H9 (cell line): ENCODE results near the gene FAM193A. TPM values are rescaled to one million over a fixed set of nuclear protein-coding genes. Genes with fewer than 3 reads are reported as not detected.

ENCODE experiments used
- DNase-seq: peaks from one replicate; pipeline ENCODE4 v3.0.0-alpha.2; 2017
- H2AFZ ChIP-seq: one replicate; pipeline ENCODE4 v1.6.1; 2013; ENCODE audit warnings: mild to moderate bottlenecking, low read length, control low read depth, moderate library complexity
- H2AK5ac ChIP-seq: 2 replicates; pipeline ENCODE4 v1.6.1; 2013; ENCODE audit warnings: low read length, control low read depth, mixed read lengths; ENCODE audit not compliant: insufficient read length
- H2BK120ac ChIP-seq: one replicate; pipeline ENCODE4 v1.6.1; 2013; ENCODE audit warnings: low read depth, mild to moderate bottlenecking, low read length, control low read depth, inconsistent platforms; ENCODE audit not compliant: poor library complexity, severe bottlenecking
- H2BK12ac ChIP-seq: 2 replicates; pipeline ENCODE4 v1.6.1; 2013; ENCODE audit warnings: low read length, control low read depth, mixed read lengths, low read depth; ENCODE audit not compliant: insufficient read length
- H2BK15ac ChIP-seq: 2 replicates; pipeline ENCODE4 v1.6.1; 2013; ENCODE audit warnings: low read depth, low read length, control low read depth
- H2BK20ac ChIP-seq: one replicate; pipeline ENCODE4 v1.6.1; 2013; ENCODE audit warnings: low read depth, mild to moderate bottlenecking, low read length, control low read depth, inconsistent platforms; ENCODE audit not compliant: poor library complexity, severe bottlenecking
- H2BK5ac ChIP-seq: 2 replicates; pipeline ENCODE4 v1.6.1; 2013; ENCODE audit warnings: low read length, control low read depth, mixed read lengths; ENCODE audit not compliant: insufficient read length
- H3K14ac ChIP-seq: 2 replicates; pipeline ENCODE4 v1.6.1; 2013; ENCODE audit warnings: low read length, control low read depth; ENCODE audit not compliant: insufficient read depth
- H3K18ac ChIP-seq: 2 replicates; pipeline ENCODE4 v1.6.1; 2013; ENCODE audit warnings: low read depth, mild to moderate bottlenecking, mixed read lengths, low read length, control low read depth; ENCODE audit not compliant: insufficient read length
- H3K23ac ChIP-seq: 2 replicates; pipeline ENCODE4 v1.6.1; 2013; ENCODE audit warnings: low read length, control low read depth, mixed read lengths, low read depth; ENCODE audit not compliant: insufficient read length
- H3K23me2 ChIP-seq: 2 replicates; pipeline ENCODE4 v1.6.1; 2013; ENCODE audit warnings: low read depth, mild to moderate bottlenecking, mixed read lengths, low read length, control low read depth; ENCODE audit not compliant: insufficient read length, poor library complexity, severe bottlenecking
- H3K27ac ChIP-seq: 2 replicates; pipeline ENCODE4 v1.5.1; 2013; ENCODE audit warnings: low read length, control low read depth, mixed read lengths, low read depth; ENCODE audit not compliant: insufficient read length
- H3K27me3 ChIP-seq: 2 replicates; pipeline ENCODE4 v1.6.1; 2013; ENCODE audit warnings: low read length, control low read depth, inconsistent platforms; ENCODE audit not compliant: insufficient read depth
- H3K4ac ChIP-seq: 2 replicates; pipeline ENCODE4 v1.6.1; 2013; ENCODE audit warnings: low read depth, mild to moderate bottlenecking, control low read depth, inconsistent platforms, low read length, moderate library complexity
- H3K4me1 ChIP-seq: 2 replicates; pipeline ENCODE4 v1.6.1; 2013; ENCODE audit warnings: low read length, control low read depth, inconsistent platforms; ENCODE audit not compliant: insufficient read depth
- H3K4me2 ChIP-seq: 2 replicates; pipeline ENCODE4 v1.6.1; 2013; ENCODE audit warnings: low read length, control low read depth, mixed read lengths; ENCODE audit not compliant: insufficient read length, insufficient read depth
- H3K56ac ChIP-seq: 2 replicates; pipeline ENCODE4 v1.6.1; 2013; ENCODE audit warnings: low read depth, mild to moderate bottlenecking, mixed read lengths, low read length, control low read depth; ENCODE audit not compliant: insufficient read length
- H3K79me1 ChIP-seq: 2 replicates; pipeline ENCODE4 v1.6.1; 2013; ENCODE audit warnings: low read depth, mild to moderate bottlenecking, moderate library complexity, low read length, control low read depth, inconsistent platforms; ENCODE audit not compliant: insufficient read depth, poor library complexity, severe bottlenecking
- H3K79me2 ChIP-seq: 2 replicates; pipeline ENCODE4 v1.6.1; 2013; ENCODE audit warnings: low read length, control low read depth, inconsistent platforms; ENCODE audit not compliant: insufficient read depth
- H3K9ac ChIP-seq: 2 replicates; pipeline ENCODE4 v1.6.1; 2013; ENCODE audit warnings: low read length, control low read depth, mixed read lengths; ENCODE audit not compliant: insufficient read length; ENCODE audit errors: extremely low read depth
- H3K9me3 ChIP-seq: one replicate; pipeline ENCODE4 v1.6.1; 2013; ENCODE audit warnings: low read depth, low read length, inconsistent platforms; ENCODE audit not compliant: control insufficient read depth
- H3T11ph ChIP-seq: one replicate; pipeline ENCODE4 v1.6.1; 2013; ENCODE audit warnings: mild to moderate bottlenecking, low read length, control low read depth, inconsistent platforms
- H4K20me1 ChIP-seq: one replicate; pipeline ENCODE4 v1.6.1; 2013; ENCODE audit not compliant: control insufficient read depth, insufficient read length, insufficient read depth
- H4K5ac ChIP-seq: 2 replicates; pipeline ENCODE4 v1.6.1; 2013; ENCODE audit warnings: low read depth, mild to moderate bottlenecking, mixed read lengths, low read length, control low read depth; ENCODE audit not compliant: insufficient read length
- H4K8ac ChIP-seq: replicated peaks from 2 replicates; pipeline ENCODE4 v1.6.1; 2013; ENCODE audit warnings: low read length, control low read depth, mixed read lengths, low read depth; ENCODE audit not compliant: insufficient read length
- H4K91ac ChIP-seq: 2 replicates; pipeline ENCODE4 v1.6.1; 2013; ENCODE audit warnings: low read depth, mild to moderate bottlenecking, moderate library complexity, mixed read lengths, low read length, control low read depth; ENCODE audit not compliant: insufficient read length
- H3K27ac Mint-ChIP-seq, 3 experiments: 2 replicates in 2 of 3; 3 replicates in 1 of 3; pipeline ENCODE4 v1.8.0; 2020 to 2021; ENCODE audit warnings: mixed read lengths in 3 of 3, mild to moderate bottlenecking in 1 of 3, moderate library complexity in 1 of 3
- H3K27me3 Mint-ChIP-seq: 2 replicates; pipeline ENCODE4 v1.8.0; 2021; ENCODE audit warnings: low read depth, mild to moderate bottlenecking, moderate library complexity, mixed read lengths
- H3K36me3 Mint-ChIP-seq, 3 experiments: 2 replicates in 2 of 3; 3 replicates in 1 of 3; pipeline ENCODE4 v1.8.0; 2020 to 2021; ENCODE audit warnings: low read depth in 3 of 3, mixed read lengths in 3 of 3; ENCODE audit not compliant: insufficient read depth in 1 of 3
- H3K4me1 Mint-ChIP-seq, 2 experiments: 2 replicates each; pipeline ENCODE4 v1.8.0; 2020; ENCODE audit warnings: mixed read lengths in 2 of 2
- H3K4me3 Mint-ChIP-seq, 2 experiments: 2 replicates in 1 of 2; 3 replicates in 1 of 2; pipeline ENCODE4 v1.8.0; 2020 to 2021; ENCODE audit warnings: mild to moderate bottlenecking in 2 of 2, mixed read lengths in 2 of 2, moderate library complexity in 1 of 2
- H3K9me3 Mint-ChIP-seq, 2 experiments: 2 replicates in 1 of 2; 3 replicates in 1 of 2; pipeline ENCODE4 v1.8.0; 2020; ENCODE audit warnings: mild to moderate bottlenecking in 2 of 2, mixed read lengths in 2 of 2, moderate library complexity in 1 of 2
- WGBS: extraction: QIAGEN DNeasy Blood & Tissue Kit; methylation state at CpG from one replicate; pipeline ENCODE4 v1.1.7; 2013; ENCODE audit warnings: missing lambda C conversion rate, low lambda C conversion rate, mixed read lengths; ENCODE audit not compliant: insufficient read length; ENCODE audit errors: extremely low coverage; 5-methylcytosine and 5-hydroxymethylcytosine counted together
- total RNA-seq: library from RNA; stranded (reverse); gene quantifications from 2 replicates; pipeline ENCODE4 v1.2.1, GENCODE V29; 2021
- TF ChIP-seq, protein P1 (sequence below): fragments of 200-600 bp; sonication (generic); conservative IDR thresholded peaks from 3 replicates; pipeline ENCODE4 v1.8.0; 2021; ENCODE audit warnings: antibody characterized with exemption, mild to moderate bottlenecking

Gene FAM193A
- total RNA-seq, 1 experiment from 2014 or later = 36.9 TPM

DNA sequence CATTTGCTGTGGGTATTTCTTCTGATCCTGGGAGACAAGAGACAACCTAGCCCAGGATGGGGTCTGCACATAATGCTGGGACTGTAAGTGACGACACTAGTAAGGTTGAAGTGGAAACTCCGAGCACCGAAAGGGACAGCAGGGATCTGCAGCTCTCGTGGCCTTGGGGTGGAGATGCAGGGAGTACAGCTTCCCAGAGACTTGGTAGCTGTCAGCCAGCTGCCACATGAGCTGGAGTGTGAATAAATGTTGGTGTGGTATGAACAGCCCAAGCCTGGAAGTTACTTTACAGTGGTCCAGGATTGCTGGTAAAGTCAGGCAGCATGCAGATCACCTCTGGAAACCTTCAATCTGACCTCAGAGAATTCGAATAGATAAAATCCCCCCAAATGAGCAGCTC is 97.6 kb downstream of the FAM193A start:
- Histone ChIP-seq H4K91ac (no peak overlapping the region), H3K4ac (no peak overlapping the region), H3K4me2 (no peak overlapping the region), H3K14ac (no peak overlapping the region), H4K20me1 (no peaks in the 10 kb centered on the region), H3K79me1 (no peaks in the 10 kb centered on the region), H2BK15ac (no peak overlapping the region), H2BK12ac (no peak overlapping the region), H3K23me2 (no peaks in the 10 kb centered on the region), H3K18ac (no peak overlapping the region), H3K27me3 (no peaks in the 10 kb centered on the region), H3K9ac (no peak overlapping the region), H3K56ac (no peak overlapping the region), H2BK120ac (no peak overlapping the region), H3K27ac (no peak overlapping the region), H2BK5ac (no peak overlapping the region), H2AFZ (no peak overlapping the region), H3K23ac (no peak overlapping the region), H3K9me3 (no peaks in the 10 kb centered on the region), H3K79me2 (no peaks in the 10 kb centered on the region), H4K5ac (no peak overlapping the region), H2BK20ac (no peak overlapping the region), H2AK5ac (no peak overlapping the region), H3T11ph (no peak overlapping the region), H4K8ac (no peak overlapping the region), H3K4me1 (no peaks in the 10 kb centered on the region)
- no peak for DNase-seq
- Mint-ChIP-seq H3K27me3 (no peaks in the 10 kb centered on the region), H3K4me1 (no peaks in the 10 kb centered on the region), H3K27ac (peak overlapping the region in 2 of 3 experiments; percentile 63 to 91; a peak in 4 of 7 replicates), H3K4me3 (no peak overlapping the region), H3K9me3 (no peaks in the 10 kb centered on the region), H3K36me3 (peaks cover 17 to 71% (median 69%) of the 10 kb centered on the region in 3 experiments; a peak in 6 of 7 replicates)
- TF ChIP-seq, protein P1, sequence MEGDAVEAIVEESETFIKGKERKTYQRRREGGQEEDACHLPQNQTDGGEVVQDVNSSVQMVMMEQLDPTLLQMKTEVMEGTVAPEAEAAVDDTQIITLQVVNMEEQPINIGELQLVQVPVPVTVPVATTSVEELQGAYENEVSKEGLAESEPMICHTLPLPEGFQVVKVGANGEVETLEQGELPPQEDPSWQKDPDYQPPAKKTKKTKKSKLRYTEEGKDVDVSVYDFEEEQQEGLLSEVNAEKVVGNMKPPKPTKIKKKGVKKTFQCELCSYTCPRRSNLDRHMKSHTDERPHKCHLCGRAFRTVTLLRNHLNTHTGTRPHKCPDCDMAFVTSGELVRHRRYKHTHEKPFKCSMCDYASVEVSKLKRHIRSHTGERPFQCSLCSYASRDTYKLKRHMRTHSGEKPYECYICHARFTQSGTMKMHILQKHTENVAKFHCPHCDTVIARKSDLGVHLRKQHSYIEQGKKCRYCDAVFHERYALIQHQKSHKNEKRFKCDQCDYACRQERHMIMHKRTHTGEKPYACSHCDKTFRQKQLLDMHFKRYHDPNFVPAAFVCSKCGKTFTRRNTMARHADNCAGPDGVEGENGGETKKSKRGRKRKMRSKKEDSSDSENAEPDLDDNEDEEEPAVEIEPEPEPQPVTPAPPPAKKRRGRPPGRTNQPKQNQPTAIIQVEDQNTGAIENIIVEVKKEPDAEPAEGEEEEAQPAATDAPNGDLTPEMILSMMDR = no peak
- no CpG with 5 or more reads among the region's 5 CpGs for WGBS
